SK-N-MC (cell line): ENCODE results near the gene SMYD3.

ENCODE experiments used
- DNase-seq: peaks from one replicate; pipeline ENCODE4 v3.0.0-alpha.2; 2011; ENCODE audit warnings: low read depth, low spot score
- H3K27ac ChIP-seq: fragments of 200-600 bp; sonication (generic); 2 replicates; pipeline ENCODE4 v1.5.1; 2016; ENCODE audit warnings: mixed run types
- H3K36me3 ChIP-seq: fragments of 200-600 bp; sonication (generic); 2 replicates; pipeline ENCODE4 v1.6.1; 2017; ENCODE audit warnings: antibody characterized with exemption, low read length, mixed read lengths; ENCODE audit not compliant: insufficient read depth
- H3K4me3 ChIP-seq: fragments of 200-600 bp; sonication (generic); 2 replicates; pipeline ENCODE4 v1.5.1; 2016
- H3K9ac ChIP-seq: fragments of 200-600 bp; sonication (generic); 2 replicates; pipeline ENCODE4 v1.8.0; 2017; ENCODE audit warnings: mixed run types, mixed read lengths; ENCODE audit not compliant: insufficient read length
- H3K9me3 ChIP-seq: fragments of 200-600 bp; sonication (generic); 2 replicates; pipeline ENCODE4 v1.6.1; 2017; ENCODE audit warnings: low read depth, mild to moderate bottlenecking, antibody characterized with exemption, low read length, moderate library complexity, mixed read lengths
- EZH2 ChIP-seq: fragments of 200-600 bp; sonication (generic); IDR thresholded peaks from one replicate; pipeline ENCODE4 v1.6.1; 2017; ENCODE audit warnings: antibody characterized with exemption
- FOXP2 ChIP-seq: optimal IDR thresholded peaks from 2 replicates; pipeline ENCODE3; 2011; ENCODE audit warnings: mild to moderate bottlenecking, moderate library complexity; ENCODE audit not compliant: insufficient read depth; ENCODE audit errors: extremely low read length, control extremely low read depth
- POLR2AphosphoS5 ChIP-seq: IDR thresholded peaks from 2 replicates; pipeline ENCODE4 v1.6.1; 2012; ENCODE audit warnings: mild to moderate bottlenecking, low read depth, low read length, borderline replicate concordance

The SMYD3 gene

DNA sequence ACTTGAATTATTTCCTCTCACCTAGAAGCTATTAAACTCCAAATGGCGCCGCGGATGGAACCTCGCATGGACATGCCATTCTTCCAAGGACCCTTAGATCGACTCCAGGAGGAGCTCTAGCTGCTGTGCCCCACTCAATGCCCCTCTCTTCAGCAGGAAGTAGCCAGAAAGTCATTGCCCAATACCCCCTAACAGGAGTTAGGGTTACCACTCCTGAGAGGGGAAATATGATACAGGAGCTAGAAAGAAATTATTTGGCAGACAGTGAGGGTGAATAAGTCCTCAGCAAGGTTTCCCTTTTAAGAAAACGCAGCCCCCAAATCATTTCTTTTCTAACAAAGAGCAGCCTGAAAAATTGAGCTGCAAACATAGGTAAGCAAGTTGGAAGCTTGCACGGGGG, 30.4 kb upstream of the SMYD3 start:
- Histone ChIP-seq H3K27ac (no peak overlapping the region), H3K36me3 (peaks cover 14% of the 10 kb centered on the region), H3K9ac (no peak overlapping the region), H3K4me3 (no peak overlapping the region), H3K9me3 (no peaks in the 10 kb centered on the region)
- TF ChIP-seq EZH2 (no peak), POLR2AphosphoS5 (no peak), FOXP2 (no peak)
- no peak for DNase-seq

DNA sequence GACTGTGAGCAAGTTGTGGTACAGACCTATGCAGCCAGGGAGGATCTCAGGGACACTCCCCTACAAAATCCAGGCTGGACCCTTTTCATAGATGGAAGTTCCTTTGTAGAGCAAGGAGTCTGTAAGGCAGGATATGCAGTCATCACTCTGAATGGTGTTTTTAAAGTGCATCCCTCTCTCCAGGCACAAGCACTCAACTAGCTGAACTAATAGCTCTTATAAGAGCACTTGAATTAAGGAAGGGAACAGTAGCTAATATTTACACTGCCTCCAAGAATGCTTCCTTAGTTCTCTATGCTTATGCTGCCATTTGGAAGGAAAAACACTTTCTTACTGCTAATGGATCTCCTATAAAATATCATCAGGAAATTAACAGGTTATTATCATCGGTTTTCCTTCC, 27.0 kb upstream of the SMYD3 start:
- Histone ChIP-seq H3K4me3 (no peak overlapping the region), H3K9ac (no peak overlapping the region), H3K36me3 (no peaks in the 10 kb centered on the region), H3K9me3 (peaks cover 4% of the 10 kb centered on the region; the same call in 1 of the 2 replicates), H3K27ac (no peak overlapping the region)
- DNase-seq: no peak
- TF ChIP-seq FOXP2 (no peak), POLR2AphosphoS5 (no peak), EZH2 (no peak)

DNA sequence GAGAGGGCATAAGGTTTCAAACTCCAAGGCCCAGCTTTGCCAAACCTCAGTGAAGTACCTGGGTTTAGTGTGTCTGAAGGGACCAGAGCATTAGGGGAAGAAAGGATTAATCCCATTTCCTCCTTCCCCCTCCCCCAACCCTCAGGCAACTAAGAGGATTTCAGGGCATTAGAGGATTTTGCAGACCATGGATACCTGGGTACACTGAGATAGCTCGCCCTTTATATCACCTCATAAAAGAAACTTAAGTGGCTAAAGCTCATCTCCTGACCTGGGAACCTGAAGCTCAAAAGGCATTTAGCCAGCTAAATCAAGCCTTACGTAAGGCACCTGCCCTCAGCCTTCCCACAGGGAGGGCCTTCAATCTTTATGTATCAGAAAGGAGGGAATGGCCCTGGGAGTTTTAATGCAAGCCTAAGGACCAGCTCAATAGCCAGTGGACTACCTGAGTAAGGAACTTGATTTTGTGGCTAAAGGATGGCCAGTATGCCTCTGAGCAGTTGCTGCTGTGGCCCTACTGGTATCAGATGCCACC, 26.4 kb upstream of the SMYD3 start:
- Histone ChIP-seq H3K27ac (no peak overlapping the region), H3K4me3 (no peak overlapping the region), H3K9me3 (peaks cover 4% of the 10 kb centered on the region; the same call in 1 of the 2 replicates), H3K9ac (no peak overlapping the region), H3K36me3 (no peaks in the 10 kb centered on the region)
- DNase-seq: no peak
- TF ChIP-seq POLR2AphosphoS5: no peak

DNA sequence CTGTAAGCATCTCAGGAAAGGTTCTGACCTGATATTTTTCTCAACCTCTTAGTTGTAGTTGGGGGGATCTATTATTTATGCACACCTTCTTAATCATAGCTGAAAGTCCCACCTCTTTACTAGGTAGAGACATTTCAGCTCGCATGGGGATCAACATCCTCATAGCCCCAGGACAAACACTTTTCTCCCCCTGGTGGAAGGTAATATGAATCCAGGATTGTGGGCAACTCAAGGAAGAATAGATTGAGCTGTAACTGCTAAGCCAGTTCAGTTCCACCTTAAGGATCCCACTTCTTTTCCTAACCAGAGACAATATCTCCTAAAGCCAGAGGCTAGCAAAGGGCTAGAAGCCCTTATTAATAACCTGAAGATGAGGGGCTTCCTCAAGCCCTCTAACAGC, 25.4 kb upstream of the SMYD3 start:
- Histone ChIP-seq H3K9ac (no peak overlapping the region), H3K4me3 (no peak overlapping the region), H3K9me3 (peaks cover 4% of the 10 kb centered on the region; the same call in 1 of the 2 replicates), H3K36me3 (no peaks in the 10 kb centered on the region), H3K27ac (no peak overlapping the region)
- no peak for DNase-seq
- TF ChIP-seq POLR2AphosphoS5: no peak
- TF ChIP-seq EZH2: no peak
- TF ChIP-seq FOXP2: no peak

DNA sequence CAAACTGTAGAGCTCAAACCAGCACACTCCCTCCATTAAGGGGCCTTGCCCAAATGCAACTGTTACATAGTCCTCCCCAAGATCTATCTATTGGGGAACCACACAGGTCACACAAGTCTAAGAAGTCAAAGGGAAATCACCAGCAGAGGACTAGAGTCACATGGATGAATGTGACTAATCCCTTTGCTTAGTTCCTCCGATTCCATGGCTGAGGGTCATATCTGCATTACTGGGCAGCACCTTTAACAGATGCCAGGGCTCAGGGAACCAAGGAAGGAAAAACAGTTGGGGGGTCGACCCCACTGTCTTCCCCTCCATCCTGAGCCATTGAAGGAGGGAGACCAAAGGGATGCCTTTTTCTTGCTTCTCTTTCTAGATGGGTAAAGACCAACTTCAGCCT, 23.4 kb upstream of the SMYD3 start:
- H3K27ac ChIP-seq: no peak overlapping the region
- H3K36me3 ChIP-seq: no peaks in the 10 kb centered on the region
- TF ChIP-seq EZH2 (no peak), POLR2AphosphoS5 (no peak), FOXP2 (no peak)
- H3K9me3 ChIP-seq: peaks cover 4% of the 10 kb centered on the region; the same call in 1 of the 2 replicates
- DNase-seq: no peak
- H3K4me3 ChIP-seq: no peak overlapping the region
- no peak overlapping the region for H3K9ac ChIP-seq

DNA sequence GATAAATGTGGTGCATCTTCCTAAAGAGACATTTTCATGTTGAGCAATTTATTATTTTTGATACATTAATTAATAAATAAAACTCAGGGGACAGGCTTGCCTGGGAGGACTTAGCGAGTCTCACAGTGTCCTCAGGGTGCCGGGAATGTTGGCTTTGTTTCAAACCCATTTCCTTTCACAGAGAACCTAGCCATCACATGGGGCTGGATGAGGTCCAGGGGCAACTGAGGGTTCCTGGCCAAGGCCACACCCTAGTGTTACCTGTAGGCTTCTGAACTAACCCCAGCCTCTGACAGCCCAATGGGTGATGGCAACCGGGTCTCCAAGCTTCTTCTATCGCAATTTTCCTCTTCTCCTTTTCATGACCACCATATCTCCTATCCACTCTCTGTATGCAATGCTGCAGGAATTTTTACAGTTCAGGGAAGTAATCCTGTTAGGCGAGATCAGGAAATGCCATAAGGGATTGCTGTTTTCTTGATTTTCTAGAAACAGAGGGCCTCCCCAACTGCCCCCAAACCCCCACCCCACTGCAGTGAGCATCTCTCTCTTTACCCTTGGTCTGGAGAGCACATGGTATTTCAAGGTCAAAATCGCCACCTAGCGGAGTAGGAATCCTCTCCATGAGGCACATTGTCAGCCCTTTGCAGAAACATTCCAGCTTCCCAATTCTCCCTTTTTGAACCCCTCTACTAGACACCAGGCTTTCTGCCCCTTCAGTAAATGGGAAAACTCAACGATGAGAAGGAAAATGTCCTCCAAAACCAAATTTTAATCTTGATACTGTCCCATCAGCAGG, 22.1 kb upstream of the SMYD3 start:
- H3K4me3 ChIP-seq: no peak overlapping the region
- H3K9me3 ChIP-seq: peaks cover 4% of the 10 kb centered on the region; the same call in 1 of the 2 replicates
- no peak overlapping the region for H3K27ac ChIP-seq
- H3K9ac ChIP-seq: no peak overlapping the region
- no peak for DNase-seq
- TF ChIP-seq FOXP2 (no peak), POLR2AphosphoS5 (no peak), EZH2 (no peak)
- no peaks in the 10 kb centered on the region for H3K36me3 ChIP-seq

DNA sequence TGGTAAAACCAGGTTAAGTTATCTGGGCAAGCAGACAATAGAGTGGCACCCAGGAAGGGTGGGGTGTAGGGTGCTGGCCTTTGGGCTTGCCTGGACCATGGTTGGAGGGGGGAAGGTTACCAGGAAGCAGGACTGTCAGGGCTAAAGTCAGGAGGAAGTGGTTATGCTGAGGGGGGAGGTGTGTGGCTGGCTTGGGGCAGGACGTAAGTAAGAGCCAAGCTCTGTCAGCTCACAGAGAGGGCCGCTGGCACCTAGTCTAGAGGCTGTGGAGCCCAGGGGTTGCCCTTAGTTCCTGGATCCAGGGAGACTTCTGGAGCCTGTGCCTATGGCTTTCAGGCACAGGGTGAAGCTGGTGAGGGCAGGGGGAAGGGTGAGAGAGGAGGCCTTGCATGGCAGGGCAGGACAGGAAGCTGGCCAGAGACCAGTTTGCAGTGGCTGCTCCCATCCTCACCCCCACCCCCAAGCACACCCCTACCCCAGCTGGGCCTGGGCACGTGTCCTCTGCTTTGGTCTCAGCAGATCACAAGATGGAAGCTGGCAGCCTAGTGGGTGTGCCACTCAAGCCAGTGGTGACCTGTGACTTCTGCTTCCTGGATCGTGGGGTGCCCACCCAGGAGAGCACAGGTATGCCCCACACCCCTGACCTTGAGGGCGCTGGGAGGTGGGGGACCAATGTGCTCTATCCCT, 20.5 kb upstream of the SMYD3 start:
- DNase-seq: no peak
- no peak overlapping the region for H3K4me3 ChIP-seq
- H3K9ac ChIP-seq: no peak overlapping the region
- H3K36me3 ChIP-seq: no peaks in the 10 kb centered on the region
- no peak for TF ChIP-seq EZH2
- TF ChIP-seq FOXP2: no peak
- no peak for TF ChIP-seq POLR2AphosphoS5
- no peak overlapping the region for H3K27ac ChIP-seq
- H3K9me3 ChIP-seq: peaks cover 4% of the 10 kb centered on the region; the same call in 1 of the 2 replicates

DNA sequence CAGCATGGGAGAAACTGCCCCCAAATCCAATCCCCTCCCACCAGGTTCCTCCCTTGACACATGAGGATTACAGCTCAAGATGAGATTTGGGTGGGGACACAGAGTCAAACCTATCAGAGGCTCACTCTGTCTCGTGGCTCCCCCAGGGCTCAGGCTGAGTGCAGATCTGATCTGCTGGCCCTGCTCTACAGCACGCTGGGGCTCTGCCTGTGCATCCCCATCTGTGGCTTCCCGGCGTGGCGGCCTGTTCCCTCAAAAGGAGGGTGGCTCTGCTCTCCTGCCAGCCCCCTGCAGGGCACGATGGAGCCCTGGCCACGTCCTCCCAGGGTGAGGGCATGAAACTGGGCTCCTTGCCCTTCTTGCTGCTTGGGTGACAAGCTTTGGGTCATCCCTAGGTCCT, 19.8 kb upstream of the SMYD3 start:
- peaks cover 4% of the 10 kb centered on the region; the same call in 1 of the 2 replicates for H3K9me3 ChIP-seq
- H3K4me3 ChIP-seq: no peak overlapping the region
- no peak for DNase-seq
- TF ChIP-seq EZH2: no peak
- no peak for TF ChIP-seq FOXP2
- no peak for TF ChIP-seq POLR2AphosphoS5
- no peaks in the 10 kb centered on the region for H3K36me3 ChIP-seq
- H3K9ac ChIP-seq: no peak overlapping the region
- H3K27ac ChIP-seq: no peak overlapping the region

DNA sequence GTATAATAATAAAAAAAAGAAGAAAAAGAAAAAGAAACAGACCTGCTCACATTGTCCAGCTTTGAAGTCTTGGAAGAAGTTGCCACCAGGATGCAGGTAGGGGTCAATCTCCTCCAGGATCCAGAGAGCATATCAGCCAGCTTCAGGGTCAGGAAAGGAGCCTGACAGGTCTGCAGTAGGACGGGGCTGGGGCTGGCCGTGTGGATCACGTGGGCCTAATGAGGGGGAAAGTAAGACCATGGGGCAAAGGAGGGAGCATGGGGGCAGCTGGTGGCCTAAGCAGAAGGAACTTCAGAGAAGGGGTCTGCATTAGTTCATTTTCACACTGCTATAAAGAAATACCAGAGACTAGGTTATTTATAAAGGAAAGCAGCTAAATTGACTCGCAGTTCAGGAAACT, 19.3 kb upstream of the SMYD3 start:
- TF ChIP-seq FOXP2 (no peak), EZH2 (no peak), POLR2AphosphoS5 (no peak)
- Histone ChIP-seq H3K27ac (no peak overlapping the region), H3K4me3 (no peak overlapping the region), H3K9me3 (peaks cover 4% of the 10 kb centered on the region; the same call in 1 of the 2 replicates), H3K36me3 (no peaks in the 10 kb centered on the region), H3K9ac (no peak overlapping the region)
- DNase-seq: no peak
